CD4-positive, alpha-beta T cell (primary cell): Measurements from ENCODE around the gene GULP1. TPM values are rescaled to one million over a fixed set of nuclear protein-coding genes. Genes with fewer than 3 reads are reported as not detected.

Source experiments
- ATAC-seq: fragments of 200-7000 bp; cut with Tn5 transposase; one replicate; pipeline ENCODE4 v1.10.0; 2022; ENCODE audit warnings: mild to moderate bottlenecking; ENCODE audit not compliant: poor library complexity
- CTCF ChIA-PET: fragments of 350-600 bp; sonication (Branson Sonifier 250); formaldehyde crosslinking; loops from one replicate; lab custom pipeline; 2021; ENCODE audit warnings: antibody characterized with exemption, inconsistent platforms; lab: Charles Lee
- POLR2A ChIA-PET: fragments of 350-600 bp; sonication (Branson Sonifier 250); formaldehyde crosslinking; loops from one replicate; lab custom pipeline; 2021; ENCODE audit warnings: antibody characterized with exemption, inconsistent platforms; lab: Charles Lee
- DNase-seq, 14 experiments: peaks; one replicate each; pipeline ENCODE4 v3.0.0-alpha.2; 2013 to 2020; ENCODE audit warnings: mixed read lengths in 2 of 14
- H3K27ac ChIP-seq, 2 donors: one replicate each; pipeline versions ENCODE4 v1.5.1 to v1.7.0; 2013; ENCODE audit warnings: low read length in 2 of 2, low read depth in 1 of 2, mild to moderate bottlenecking in 1 of 2
- H3K27me3 ChIP-seq, 2 experiments: 1 replicate in 1 of 2; 2 replicates in 1 of 2; pipeline versions ENCODE4 v1.6.1 to v1.7.0; 2013; ENCODE audit warnings: low read length in 2 of 2, control low read depth in 1 of 2, mild to moderate bottlenecking in 1 of 2, moderate library complexity in 1 of 2; ENCODE audit not compliant: insufficient read depth in 2 of 2, control insufficient read depth in 1 of 2
- H3K36me3 ChIP-seq: one replicate; pipeline ENCODE4 v1.6.1; 2013; ENCODE audit warnings: low read length, control low read depth; ENCODE audit not compliant: insufficient read depth
- H3K4me1 ChIP-seq: one replicate; pipeline ENCODE4 v1.6.1; 2013; ENCODE audit warnings: low read length, control low read depth; ENCODE audit not compliant: insufficient read depth
- H3K4me3 ChIP-seq: one replicate; pipeline ENCODE4 v1.5.1; 2013; ENCODE audit warnings: mild to moderate bottlenecking, low read length, moderate library complexity
- H3K9me3 ChIP-seq, 2 experiments: 1 replicate in 1 of 2; 2 replicates in 1 of 2; pipeline versions ENCODE4 v1.6.1 to v1.7.0; 2013; ENCODE audit warnings: low read length in 2 of 2, mild to moderate bottlenecking in 2 of 2, control low read depth in 1 of 2, moderate library complexity in 1 of 2; ENCODE audit not compliant: control insufficient read depth in 1 of 2, insufficient read depth in 1 of 2
- H3K27ac Mint-ChIP-seq: one replicate; pipeline ENCODE4 v1.8.0; 2020; ENCODE audit warnings: mixed read lengths
- H3K27me3 Mint-ChIP-seq: one replicate; pipeline ENCODE4 v1.8.0; 2021; ENCODE audit warnings: mixed read lengths
- H3K36me3 Mint-ChIP-seq: one replicate; pipeline ENCODE4 v1.8.0; 2021; ENCODE audit warnings: low read depth, mixed read lengths
- H3K4me1 Mint-ChIP-seq: one replicate; pipeline ENCODE4 v1.8.0; 2021; ENCODE audit warnings: low read depth, mixed read lengths
- H3K4me3 Mint-ChIP-seq: one replicate; pipeline ENCODE4 v1.8.0; 2020; ENCODE audit warnings: mild to moderate bottlenecking, mixed read lengths
- H3K9me3 Mint-ChIP-seq: one replicate; pipeline ENCODE4 v1.8.0; 2020; ENCODE audit warnings: mixed read lengths
- CTCF ChIP-seq: fragments of 200-600 bp; IDR thresholded peaks from one replicate; pipeline ENCODE4 v1.8.0; 2022; ENCODE audit warnings: antibody characterized with exemption, mild to moderate bottlenecking
- intact Hi-C, 2 experiments: fragments of 100-400 bp; cut with DNase I in 1 of 2; cut with micrococcal nuclease in 1 of 2; formaldehyde crosslinking; loops; one replicate each; pipeline versions ENCODE4 v1.15.1 to v1.9.0; 2023 to 2025; cut with DNase I, micrococcal nuclease
- microRNA-seq: library from miRNA; unstranded; fragments of <30 nt; microRNA quantifications from one replicate; pipeline ENCODE4 v1.2.0, GENCODE V29; 2021; ENCODE audit warnings: borderline microRNAs expressed, borderline replicate concordance
- total RNA-seq, 174 experiments: library from RNA in 2 of 174; stranded (reverse) in 2 of 174; gene quantifications; one replicate each; pipeline ENCODE4 v1.2.3 and lab custom pipeline; 2021 to 2026

The GULP1 gene
- total RNA-seq, 2 experiments from 2014 or later, result not detected

GRCh38 chr2:188634656-188635055 lies 343.0 kb downstream of the GULP1 start:
- TF ChIP-seq CTCF, result no peak
- no peak overlapping the region for H3K27ac ChIP-seq
- Mint-ChIP-seq H3K9me3 (no peaks in the 10 kb centered on the region), H3K4me1 (no peaks in the 10 kb centered on the region), H3K36me3 (no peaks in the 10 kb centered on the region), H3K4me3 (no peak overlapping the region), H3K27ac (no peak overlapping the region), H3K27me3 (no peaks in the 10 kb centered on the region)
- no peaks in the 10 kb centered on the region for H3K9me3 ChIP-seq
- CTCF ChIA-PET, result no interaction called here
- no peak overlapping the region for H3K4me3 ChIP-seq
- H3K27me3 ChIP-seq, result no peaks in the 10 kb centered on the region
- intact Hi-C loops, result no loop called here
- no peak for DNase-seq
- ATAC-seq, result no peak
- POLR2A ChIA-PET, result no interaction called here
- H3K4me1 ChIP-seq, result no peaks in the 10 kb centered on the region
- H3K36me3 ChIP-seq, result no peaks in the 10 kb centered on the region

Small RNAs within 50 kb of the gene (microRNA-seq; reads per million reads assigned to microRNA genes)
- gene MIR561, result not detected
